Endothelial cell of umbilical vein (primary cell): ENCODE measurements around the gene NEK6. TPM values are rescaled to one million over a fixed set of nuclear protein-coding genes. Genes with fewer than 3 reads are reported as not detected.

Experiments
- BruUV-seq: library from RNA; stranded (reverse); fragments of 400-500 nt; replicated peaks from 2 replicates; lab custom pipeline; 2021; lab: Mats Ljungman, UMichigan
- CTCF ChIA-PET: fragments of 300-600, 350-600 bp; sonication (Branson Sonifier 250); formaldehyde crosslinking; loops from one replicate; lab custom pipeline; 2021; ENCODE audit warnings: antibody characterized with exemption, inconsistent platforms; lab: Charles Lee
- POLR2A ChIA-PET: fragments of 300-600, 350-600 bp; sonication (Branson Sonifier 250); formaldehyde crosslinking; loops from one replicate; lab custom pipeline; 2021; ENCODE audit warnings: antibody characterized with exemption, inconsistent platforms; lab: Charles Lee
- DNase-seq: peaks from one replicate; pipeline ENCODE4 v3.0.0-alpha.2; 2011; ENCODE audit warnings: low read depth, low spot score
- FAIRE-seq: peaks from 2 replicates; lab custom pipeline; 2011; peaks lifted over from hg19 to GRCh38; lab: Jason Lieb, UNC
- H2AFZ ChIP-seq: 2 replicates; pipeline ENCODE4 v1.6.0; 2012; ENCODE audit warnings: low read depth, low read length, control low read depth, inconsistent platforms
- H3K27ac ChIP-seq: 2 replicates; pipeline ENCODE4 v1.5.1; 2011; ENCODE audit warnings: low read depth, mild to moderate bottlenecking, control low read depth, low read length, moderate library complexity; ENCODE audit not compliant: insufficient read depth
- H3K27me3 ChIP-seq, 2 experiments: 2 replicates each; pipeline versions ENCODE4 v1.6.0 to v1.6.1; 2011; ENCODE audit warnings: low read length in 2 of 2, mixed read lengths in 1 of 2; ENCODE audit not compliant: control insufficient read depth in 2 of 2, insufficient read depth in 2 of 2
- H3K36me3 ChIP-seq, 2 experiments: 2 replicates in 1 of 2; 3 replicates in 1 of 2; pipeline ENCODE4 v1.5.1; 2011; ENCODE audit warnings: low read length in 2 of 2, mild to moderate bottlenecking in 1 of 2, moderate library complexity in 1 of 2; ENCODE audit not compliant: control insufficient read depth in 2 of 2, insufficient read depth in 2 of 2; ENCODE audit errors: extremely low read depth in 1 of 2
- H3K4me1 ChIP-seq: 3 replicates; pipeline ENCODE4 v1.5.1; 2011; ENCODE audit warnings: mild to moderate bottlenecking, low read length; ENCODE audit not compliant: control insufficient read depth, insufficient read depth; ENCODE audit errors: extremely low read depth
- H3K4me2 ChIP-seq: 2 replicates; pipeline ENCODE4 v1.6.1; 2011; ENCODE audit warnings: low read length, control low read depth, mixed read lengths; ENCODE audit not compliant: insufficient read depth
- H3K4me3 ChIP-seq, 3 experiments: fragments of 200-600 bp in 1 of 3; sonication (generic), shearing (Covaris generic) in 1 of 3; replicated peaks in 1 of 3; 2 replicates each; pipeline ENCODE4 v1.5.1; 2011 to 2016; ENCODE audit warnings: control low read depth in 3 of 3, low read length in 3 of 3, mild to moderate bottlenecking in 2 of 3, inconsistent platforms in 1 of 3, low read depth in 1 of 3, moderate library complexity in 1 of 3; ENCODE audit not compliant: insufficient read depth in 1 of 3
- H3K79me2 ChIP-seq: 2 replicates; pipeline ENCODE4 v1.6.0; 2012; ENCODE audit warnings: low read length, inconsistent platforms; ENCODE audit not compliant: control insufficient read depth, insufficient read depth
- H3K9ac ChIP-seq: replicated peaks from 2 replicates; pipeline ENCODE3; 2011; ENCODE audit warnings: low read length, control low read depth; ENCODE audit not compliant: insufficient read depth; ENCODE audit errors: extremely low read depth
- H3K9me1 ChIP-seq: replicated peaks from 3 replicates; pipeline ENCODE4 v1.6.0; 2011; ENCODE audit warnings: mild to moderate bottlenecking, low read length; ENCODE audit not compliant: control insufficient read depth, insufficient read depth; ENCODE audit errors: extremely low read depth
- H3K9me3 ChIP-seq: replicated peaks from 2 replicates; pipeline ENCODE4 v1.5.1; 2012; ENCODE audit warnings: low read length, inconsistent platforms; ENCODE audit not compliant: control insufficient read depth, insufficient read depth
- H4K20me1 ChIP-seq: replicated peaks from 2 replicates; pipeline ENCODE3; 2011; ENCODE audit warnings: mild to moderate bottlenecking, low read length; ENCODE audit not compliant: control insufficient read depth, insufficient read depth; ENCODE audit errors: extremely low read depth
- EZH2 ChIP-seq: IDR thresholded peaks from 2 replicates; pipeline ENCODE4 v1.6.1; 2012; ENCODE audit warnings: borderline replicate concordance, low read depth, mild to moderate bottlenecking, moderate library complexity, low read length, inconsistent platforms; ENCODE audit not compliant: severe bottlenecking
- FOS ChIP-seq: IDR thresholded peaks from 2 replicates; pipeline ENCODE4 v1.6.1; 2011; ENCODE audit warnings: mild to moderate bottlenecking, low read length, moderate library complexity, borderline replicate concordance; ENCODE audit not compliant: insufficient read depth
- GATA2 ChIP-seq: IDR thresholded peaks from 2 replicates; pipeline ENCODE4 v1.7.0; 2011; ENCODE audit warnings: low read depth, mild to moderate bottlenecking, moderate library complexity, mixed read lengths, low read length; ENCODE audit not compliant: insufficient read length, insufficient read depth
- JUN ChIP-seq: IDR thresholded peaks from 2 replicates; pipeline ENCODE4 v1.6.1; 2011; ENCODE audit warnings: borderline replicate concordance, low read depth; ENCODE audit not compliant: insufficient read length, insufficient read depth
- MYC ChIP-seq: IDR thresholded peaks from one replicate; pipeline ENCODE4 v1.6.1; 2011; ENCODE audit warnings: mild to moderate bottlenecking, low read depth, low read length
- POLR2A ChIP-seq: IDR thresholded peaks from 2 replicates; pipeline ENCODE4 v1.6.1; 2012; ENCODE audit warnings: low read depth, mild to moderate bottlenecking, control low read depth, low read length
- POLR2AphosphoS5 ChIP-seq: IDR thresholded peaks from 2 replicates; pipeline ENCODE4 v1.6.1; 2012; ENCODE audit warnings: low read depth, mild to moderate bottlenecking, control low read depth, low read length, moderate library complexity; ENCODE audit not compliant: insufficient read depth
- dilution Hi-C: fragments of 300-500 bp; cut with MboI; formaldehyde crosslinking; loops from one replicate; pipeline ENCODE4 v1.15.0; 2019; ENCODE audit warnings: low sequenced_read_pairs; ENCODE audit not compliant: extremely low pct_ligation_motif_present
- intact Hi-C: fragments of 100-400 bp; cut with micrococcal nuclease; formaldehyde crosslinking; loops from one replicate; pipeline ENCODE4 v1.10.0; 2022
- polyA plus RNA-seq, 4 experiments: library from polyadenylated mRNA; depleted of rRNA in 3 of 4; stranded (reverse) in 3 of 4; unstranded in 1 of 4; fragments of >200 nt; gene quantifications; 2 replicates each; pipeline versions ENCODE4 v1.2.1 to v1.2.3, GENCODE V29; 2011 to 2012; ENCODE audit warnings: missing spikeins in 1 of 4
- total RNA-seq: library from RNA; stranded (reverse); gene quantifications from 2 replicates; pipeline ENCODE4 v1.2.3, GENCODE V29; 2021
- TF ChIP-seq, protein P1 (sequence below), 2 donors: IDR thresholded peaks; 1 replicate in 1 of 2; 2 replicates in 1 of 2; pipeline ENCODE4 v1.5.1; 2011; ENCODE audit warnings: low read length in 2 of 2, mild to moderate bottlenecking in 2 of 2, moderate library complexity in 2 of 2, control low read depth in 1 of 2, inconsistent platforms in 1 of 2, low read depth in 1 of 2; ENCODE audit not compliant: insufficient read depth in 1 of 2; ENCODE audit errors: extremely low read depth in 1 of 2
- TF ChIP-seq, protein P2 (sequence below): IDR thresholded peaks from 2 replicates; pipeline ENCODE4 v1.6.1; 2011; ENCODE audit not compliant: insufficient read depth, insufficient read length

Gene NEK6
- total and polyA plus RNA-seq, 2 donors (not counting 3 experiments of a cell fraction or from before 2014, with no cell fraction given) = 64.3 to 67.1 TPM

DNA sequence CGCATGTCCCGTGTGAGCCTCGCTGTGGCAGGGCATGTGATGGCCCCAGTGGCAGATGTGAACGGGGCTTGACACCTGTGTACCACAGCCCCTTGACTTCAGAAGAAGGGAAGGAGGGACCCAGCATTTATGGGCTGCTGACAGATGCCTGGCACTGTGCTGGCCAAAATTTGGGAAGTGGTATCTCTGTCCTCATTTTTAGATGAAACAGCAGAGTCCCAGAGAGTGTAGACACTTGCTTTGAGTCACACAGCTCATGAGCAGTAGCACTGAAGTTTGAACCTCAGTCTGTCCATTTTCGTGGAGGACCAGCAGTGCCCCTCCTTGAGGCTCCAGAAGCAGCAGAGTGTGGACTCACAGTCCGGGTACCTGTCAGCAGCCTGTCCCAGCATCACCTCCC lies 16.5 kb downstream of the NEK6 start:
- Histone ChIP-seq H3K36me3 (peaks cover 0 to 3% of the 10 kb centered on the region in 2 experiments), H4K20me1 (no peaks in the 10 kb centered on the region), H3K9me1 (no peaks in the 10 kb centered on the region), H3K4me1 (peaks cover 35% of the 10 kb centered on the region), H3K9me3 (no peaks in the 10 kb centered on the region), H3K27me3 (no peaks in the 10 kb centered on the region), H3K9ac (no peak overlapping the region), H3K4me3 (no peak overlapping the region), H2AFZ (no peak overlapping the region), H3K4me2 (no peak overlapping the region), H3K79me2 (peaks cover 98% of the 10 kb centered on the region), H3K27ac (no peak overlapping the region)
- ChIA-PET POLR2A (no interaction called here), CTCF (no interaction called here)
- no peak for DNase-seq
- no TSS peak for BruUV-seq
- dilution Hi-C loops (no loop called here), intact Hi-C loops (no loop called here)
- TF ChIP-seq, protein P1, sequence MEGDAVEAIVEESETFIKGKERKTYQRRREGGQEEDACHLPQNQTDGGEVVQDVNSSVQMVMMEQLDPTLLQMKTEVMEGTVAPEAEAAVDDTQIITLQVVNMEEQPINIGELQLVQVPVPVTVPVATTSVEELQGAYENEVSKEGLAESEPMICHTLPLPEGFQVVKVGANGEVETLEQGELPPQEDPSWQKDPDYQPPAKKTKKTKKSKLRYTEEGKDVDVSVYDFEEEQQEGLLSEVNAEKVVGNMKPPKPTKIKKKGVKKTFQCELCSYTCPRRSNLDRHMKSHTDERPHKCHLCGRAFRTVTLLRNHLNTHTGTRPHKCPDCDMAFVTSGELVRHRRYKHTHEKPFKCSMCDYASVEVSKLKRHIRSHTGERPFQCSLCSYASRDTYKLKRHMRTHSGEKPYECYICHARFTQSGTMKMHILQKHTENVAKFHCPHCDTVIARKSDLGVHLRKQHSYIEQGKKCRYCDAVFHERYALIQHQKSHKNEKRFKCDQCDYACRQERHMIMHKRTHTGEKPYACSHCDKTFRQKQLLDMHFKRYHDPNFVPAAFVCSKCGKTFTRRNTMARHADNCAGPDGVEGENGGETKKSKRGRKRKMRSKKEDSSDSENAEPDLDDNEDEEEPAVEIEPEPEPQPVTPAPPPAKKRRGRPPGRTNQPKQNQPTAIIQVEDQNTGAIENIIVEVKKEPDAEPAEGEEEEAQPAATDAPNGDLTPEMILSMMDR (IDR thresholded peaks at IDR 0.05; ENCODE audit: extremely low read depth in 1 of 2, insufficient read depth in 1 of 2, low read depth in 1 of 2, low read length in 2 of 2) = no peak
- TF ChIP-seq MYC (no peak), EZH2 (no peak), GATA2 (no peak), JUN (no peak), FOS (no peak), POLR2A (no peak), POLR2AphosphoS5 (no peak)
- TF ChIP-seq, protein P2, sequence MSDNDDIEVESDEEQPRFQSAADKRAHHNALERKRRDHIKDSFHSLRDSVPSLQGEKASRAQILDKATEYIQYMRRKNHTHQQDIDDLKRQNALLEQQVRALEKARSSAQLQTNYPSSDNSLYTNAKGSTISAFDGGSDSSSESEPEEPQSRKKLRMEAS = no peak
- no peak for FAIRE-seq
